PFSK-1 (cell line): ENCODE results near the gene MRPL19.

ENCODE experiments used
- POLR2AphosphoS5 ChIP-seq: IDR thresholded peaks from 2 replicates; pipeline ENCODE4 v1.6.1; 2012; ENCODE audit warnings: low read depth, mild to moderate bottlenecking, control low read depth, low read length, moderate library complexity
- TF ChIP-seq, protein P1 (sequence below), 2 experiments: IDR thresholded peaks; 2 replicates each; pipeline versions ENCODE4 v1.6.1 to v1.8.0; 2011 to 2012; ENCODE audit warnings: low read depth in 2 of 2, low read length in 2 of 2, control low read depth in 1 of 2, inconsistent platforms in 1 of 2, mild to moderate bottlenecking in 1 of 2, moderate library complexity in 1 of 2; ENCODE audit not compliant: insufficient read depth in 1 of 2

DNA sequence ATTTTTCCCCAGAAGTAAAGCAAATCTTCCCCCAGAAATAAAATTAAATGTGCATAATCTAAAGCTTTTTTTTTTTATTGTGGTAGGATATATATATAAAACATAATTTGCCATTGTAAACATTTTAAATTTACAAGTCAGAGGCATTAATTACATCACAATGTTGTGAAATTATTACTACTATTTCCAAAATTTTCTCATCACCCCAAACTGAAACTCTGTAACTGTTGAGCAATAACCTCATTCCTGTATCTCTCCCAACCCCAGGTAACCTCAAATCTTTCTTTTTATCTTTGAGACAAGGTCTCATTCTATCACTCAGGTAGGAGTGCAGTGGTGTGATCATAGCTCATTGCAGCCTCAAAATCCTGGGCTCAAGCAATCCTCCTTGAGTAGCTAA, 11.2 kb downstream of the MRPL19 start:
- TF ChIP-seq, protein P1, sequence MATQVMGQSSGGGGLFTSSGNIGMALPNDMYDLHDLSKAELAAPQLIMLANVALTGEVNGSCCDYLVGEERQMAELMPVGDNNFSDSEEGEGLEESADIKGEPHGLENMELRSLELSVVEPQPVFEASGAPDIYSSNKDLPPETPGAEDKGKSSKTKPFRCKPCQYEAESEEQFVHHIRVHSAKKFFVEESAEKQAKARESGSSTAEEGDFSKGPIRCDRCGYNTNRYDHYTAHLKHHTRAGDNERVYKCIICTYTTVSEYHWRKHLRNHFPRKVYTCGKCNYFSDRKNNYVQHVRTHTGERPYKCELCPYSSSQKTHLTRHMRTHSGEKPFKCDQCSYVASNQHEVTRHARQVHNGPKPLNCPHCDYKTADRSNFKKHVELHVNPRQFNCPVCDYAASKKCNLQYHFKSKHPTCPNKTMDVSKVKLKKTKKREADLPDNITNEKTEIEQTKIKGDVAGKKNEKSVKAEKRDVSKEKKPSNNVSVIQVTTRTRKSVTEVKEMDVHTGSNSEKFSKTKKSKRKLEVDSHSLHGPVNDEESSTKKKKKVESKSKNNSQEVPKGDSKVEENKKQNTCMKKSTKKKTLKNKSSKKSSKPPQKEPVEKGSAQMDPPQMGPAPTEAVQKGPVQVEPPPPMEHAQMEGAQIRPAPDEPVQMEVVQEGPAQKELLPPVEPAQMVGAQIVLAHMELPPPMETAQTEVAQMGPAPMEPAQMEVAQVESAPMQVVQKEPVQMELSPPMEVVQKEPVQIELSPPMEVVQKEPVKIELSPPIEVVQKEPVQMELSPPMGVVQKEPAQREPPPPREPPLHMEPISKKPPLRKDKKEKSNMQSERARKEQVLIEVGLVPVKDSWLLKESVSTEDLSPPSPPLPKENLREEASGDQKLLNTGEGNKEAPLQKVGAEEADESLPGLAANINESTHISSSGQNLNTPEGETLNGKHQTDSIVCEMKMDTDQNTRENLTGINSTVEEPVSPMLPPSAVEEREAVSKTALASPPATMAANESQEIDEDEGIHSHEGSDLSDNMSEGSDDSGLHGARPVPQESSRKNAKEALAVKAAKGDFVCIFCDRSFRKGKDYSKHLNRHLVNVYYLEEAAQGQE (IDR thresholded peaks at IDR 0.05; ENCODE audit: insufficient read depth in 1 of 2, low read depth in 2 of 2, low read length in 2 of 2) = no peak
- TF ChIP-seq POLR2AphosphoS5 = no peak
